Measurements from ENCODE around the gene UBQLN2. TPM values are rescaled to one million over a fixed set of nuclear protein-coding genes. Genes with fewer than 3 reads are reported as not detected.
A peak's percentile ranks its signal among the peaks of the same experiment; 100 is the strongest.

The UBQLN2 gene
- total and polyA plus RNA-seq, 10 of the 15 experiments (the other 5 are each of a cell fraction or from before 2014, with no cell fraction given) = 2.4 to 41.3 (median 17.0) TPM

GRCh38 chrX:56563231-56564161 lies at the start of gene UBQLN2 (continued):
- TF ChIP-seq YY1 (IDR thresholded peaks at IDR 0.05; ENCODE audit: low read depth, low read length) (peak; percentile 88), CBX5 (IDR thresholded peaks at IDR 0.05; ENCODE audit: low read depth) (no peak), STAT3 (IDR thresholded peaks at IDR 0.05; ENCODE audit: low read depth, low read length) (no peak), HCFC1 (IDR thresholded peaks at IDR 0.05; ENCODE audit: low read length) (no peak), EP300 (IDR thresholded peaks at IDR 0.05; ENCODE audit: borderline replicate concordance in 1 of 2, control insufficient read depth in 1 of 2, low read depth in 2 of 2, low read length in 2 of 2) (no peak), SMAD1 (IDR thresholded peaks at IDR 0.05; ENCODE audit: low read depth, partially characterized antibody) (no peak), ZNF274 (IDR thresholded peaks at IDR 0.05; ENCODE audit: insufficient read depth, insufficient read length) (no peak), PML (IDR thresholded peaks at IDR 0.05; ENCODE audit: low read length) (peak; percentile 68; the same call in 1 of the 2 replicates), IRF3 (IDR thresholded peaks at IDR 0.05) (no peak), ZNF592 (IDR thresholded peaks at IDR 0.05) (no peak), SP1 (IDR thresholded peaks at IDR 0.05; ENCODE audit: low read depth, low read length) (no peak), RAD21 (IDR thresholded peaks at IDR 0.05; ENCODE audit: insufficient read depth, low read depth, low read length) (no peak), HDAC6 (IDR thresholded peaks at IDR 0.05; ENCODE audit: unreplicated experiment) (no peak), NRF1 (conservative IDR thresholded peaks at IDR 0.05; ENCODE audit: low read depth, low read length) (no peak), ZNF687 (IDR thresholded peaks at IDR 0.05) (peak; percentile 44; the same call in 1 of the 2 replicates)
